GM18520 (cell line): ENCODE measurements around the gene DARS2.
A peak's percentile ranks its signal among the peaks of the same experiment; 100 is the strongest.
"Not testable (repeated sequence)": the region's sequence is repeated elsewhere in the genome, so short reads cannot be mapped to it uniquely, and the experiment has no call there.

ENCODE experiments used
- ATAC-seq: cut with Tn5 transposase; IDR thresholded peaks from one replicate; pipeline ENCODE4 v1.9.1; 2021; ENCODE audit not compliant: unreplicated experiment

The DARS2 gene

GRCh38 chr1:173824315-173825081 lies at the start of gene DARS2, which contains the start of gene CENPL:
Gene DARS2 (plus strand): TSS chr1:173824673. CDS start chr1:173825230, 557 bp downstream.
Gene CENPL (minus strand): TSS chr1:173824883. CDS start chr1:173811299, 13,584 bp downstream.
- peak; percentile 86 for ATAC-seq

GRCh38 chr1:173775578-173776226 lies 48.8 kb upstream of the DARS2 start:
- ATAC-seq: no peak

GRCh38 chr1:173779936-173780335 lies 44.5 kb upstream of the DARS2 start:
- no peak for ATAC-seq

- ATAC-seq: no peak
Observed at GRCh38 chr1:173784997-173785396, 39.5 kb upstream of the DARS2 start.

- no peak for ATAC-seq
Observed at GRCh38 chr1:173789841-173790240, 34.6 kb upstream of the DARS2 start.

GRCh38 chr1:173798078-173798477 lies 26.4 kb upstream of the DARS2 start:
- ATAC-seq: no peak

- not testable (repeated sequence) for ATAC-seq
Observed at GRCh38 chr1:173799995-173800394, 24.5 kb upstream of the DARS2 start.

GRCh38 chr1:173802961-173803360 lies 21.5 kb upstream of the DARS2 start:
- no peak for ATAC-seq

GRCh38 chr1:173813654-173814053 lies 10.8 kb upstream of the DARS2 start:
- not testable (repeated sequence) for ATAC-seq

- no peak for ATAC-seq
Observed at GRCh38 chr1:173818459-173818858, 6.0 kb upstream of the DARS2 start.

GRCh38 chr1:173821680-173822079 lies 2.8 kb upstream of the DARS2 start:
- ATAC-seq: no peak

GRCh38 chr1:173823781-173824314 lies 625 bp upstream of the DARS2 start:
- no peak for ATAC-seq

- no peak for ATAC-seq
Observed at GRCh38 chr1:173827611-173828010, 3.1 kb downstream of the DARS2 start.

- ATAC-seq: no peak
Observed at GRCh38 chr1:173832748-173833147, 8.3 kb downstream of the DARS2 start.

- no peak for ATAC-seq
Observed at GRCh38 chr1:173852105-173852504, 27.6 kb downstream of the DARS2 start.

GRCh38 chr1:173853074-173853473 lies 28.6 kb downstream of the DARS2 start:
- ATAC-seq: no peak

- no peak for ATAC-seq
Observed at GRCh38 chr1:173856014-173856413, 31.5 kb downstream of the DARS2 start.

- ATAC-seq: no peak
Observed at GRCh38 chr1:173856903-173857302, 32.4 kb downstream of the DARS2 start.

- ATAC-seq: no peak
Observed at GRCh38 chr1:173857363-173857917, 33.0 kb downstream of the DARS2 start.

- ATAC-seq: not testable (repeated sequence)
Observed at GRCh38 chr1:173859547-173859946, 35.1 kb downstream of the DARS2 start.

GRCh38 chr1:173860065-173860464 lies 35.6 kb downstream of the DARS2 start:
- no peak for ATAC-seq

- no peak for ATAC-seq
Observed at GRCh38 chr1:173861731-173862145, 37.3 kb downstream of the DARS2 start.
